Activated CD4-positive, alpha-beta memory T cell treated with anti-CD3 and anti-CD28 coated beads for 36 hours (primary cell): ENCODE measurements around the gene RPS16. TPM values are rescaled to one million over a fixed set of nuclear protein-coding genes. Genes with fewer than 3 reads are reported as not detected.
"Not testable (repeated sequence)": the region's sequence is repeated elsewhere in the genome, so short reads cannot be mapped to it uniquely, and the experiment has no call there.

Source experiments
- CTCF ChIA-PET: fragments of 350-600 bp; sonication (Branson Sonifier 250); formaldehyde crosslinking; loops from one replicate; lab custom pipeline; 2021; ENCODE audit warnings: antibody characterized with exemption, inconsistent platforms; lab: Charles Lee
- POLR2A ChIA-PET: fragments of 350-600 bp; sonication (Branson Sonifier 250); formaldehyde crosslinking; loops from one replicate; lab custom pipeline; 2021; ENCODE audit warnings: antibody characterized with exemption; lab: Charles Lee
- DNase-seq: peaks from one replicate; pipeline ENCODE4 v3.0.0-alpha.2; 2020
- H3K27ac Mint-ChIP-seq: one replicate; pipeline ENCODE4 v1.8.0; 2021; ENCODE audit warnings: mixed read lengths
- H3K27me3 Mint-ChIP-seq: one replicate; pipeline ENCODE4 v1.8.0; 2021; ENCODE audit warnings: mixed read lengths
- H3K36me3 Mint-ChIP-seq: one replicate; pipeline ENCODE4 v1.8.0; 2021; ENCODE audit warnings: mixed read lengths
- H3K4me1 Mint-ChIP-seq: one replicate; pipeline ENCODE4 v1.8.0; 2021; ENCODE audit warnings: low read depth, mixed read lengths
- H3K4me3 Mint-ChIP-seq: one replicate; pipeline ENCODE4 v1.8.0; 2021; ENCODE audit warnings: mild to moderate bottlenecking, mixed read lengths
- H3K9me3 Mint-ChIP-seq: one replicate; pipeline ENCODE4 v1.8.0; 2021; ENCODE audit warnings: mixed read lengths
- intact Hi-C: fragments of 100-400 bp; cut with micrococcal nuclease; formaldehyde crosslinking; loops from one replicate; pipeline ENCODE4 v1.15.1; 2023
- total RNA-seq, 2 experiments: library from RNA; stranded (reverse); gene quantifications; one replicate each; pipeline ENCODE4 v1.2.3, GENCODE V29; 2021

RPS16 gene
- total RNA-seq, 2 experiments from 2014 or later: 3,682 to 3,746 TPM

DNA sequence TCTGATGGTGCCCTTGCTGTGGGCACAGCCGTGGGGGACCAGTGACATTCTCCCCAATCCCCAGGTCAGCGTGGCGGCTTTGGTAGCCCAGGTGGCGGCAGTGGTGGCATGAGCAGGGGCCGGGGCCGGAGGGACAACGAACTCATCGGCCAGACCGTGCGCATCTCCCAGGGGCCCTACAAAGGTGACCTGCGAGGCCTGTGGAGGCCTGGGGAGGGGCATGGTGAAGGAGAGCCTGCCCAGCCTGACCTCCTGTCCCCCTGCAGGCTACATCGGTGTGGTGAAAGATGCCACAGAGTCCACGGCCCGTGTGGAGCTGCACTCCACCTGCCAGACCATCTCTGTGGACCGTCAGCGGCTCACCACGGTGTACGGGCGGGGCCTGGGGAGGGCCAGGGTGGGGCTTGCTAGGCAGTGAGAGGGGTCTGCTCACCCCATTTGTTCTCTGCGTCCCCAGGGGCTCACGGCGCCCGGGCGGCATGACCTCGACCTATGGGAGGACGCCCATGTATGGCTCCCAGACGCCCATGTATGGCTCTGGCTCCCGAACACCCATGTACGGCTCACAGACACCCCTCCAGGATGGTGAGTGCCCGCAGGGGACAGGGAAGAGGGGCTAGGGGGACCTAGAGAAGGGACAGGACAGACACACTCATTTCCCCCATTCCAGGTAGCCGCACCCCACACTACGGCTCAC, 37.1 kb upstream of the RPS16 start:
- no peak overlapping the region for H3K27ac Mint-ChIP-seq

DNA sequence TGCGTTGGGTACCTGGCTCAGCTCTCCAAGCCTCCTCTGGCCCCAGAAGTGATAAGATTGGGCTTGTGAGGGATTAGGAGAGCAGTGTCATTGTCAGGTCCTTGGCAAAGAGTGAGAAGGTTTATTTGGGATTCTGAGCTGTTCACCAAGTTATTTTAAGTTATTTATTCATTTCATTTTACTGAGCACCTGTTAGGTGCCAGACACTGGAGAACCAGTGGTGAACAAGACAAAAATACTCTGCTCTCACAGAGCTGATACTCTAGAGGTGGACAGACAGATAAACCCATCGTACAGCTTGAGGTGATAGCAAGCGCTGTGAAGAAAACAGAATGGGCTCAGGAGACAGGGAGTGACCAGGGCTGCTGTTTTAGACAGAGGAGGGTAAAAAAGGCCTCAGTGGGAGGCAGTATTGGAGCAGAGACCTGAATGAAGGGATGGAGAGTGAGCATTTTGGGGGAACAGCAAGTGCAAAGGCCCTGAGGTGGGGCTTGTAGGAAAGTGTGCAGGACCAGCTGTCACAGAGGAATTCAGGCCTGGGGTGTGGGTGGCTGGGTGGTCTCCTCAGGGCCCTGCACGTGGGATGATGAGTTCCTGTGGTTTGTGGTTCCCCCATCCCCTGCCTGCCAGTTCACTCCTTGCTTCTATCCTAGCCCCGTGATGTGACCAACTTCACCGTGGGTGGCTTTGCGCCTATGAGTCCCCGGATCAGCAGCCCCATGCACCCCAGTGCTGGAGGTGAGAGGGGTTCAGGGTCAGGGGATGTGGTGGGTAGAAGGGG, 36.2 kb upstream of the RPS16 start:
- POLR2A ChIA-PET: no interaction called here

More for the DNA sequence above, 37.1 kb upstream of the RPS16 start:
- ChIA-PET CTCF (interaction anchor here (2.2 to 4.6 kb wide), 3 partner anchors 13 to 59 kb away, joined by 21 to 43 read pairs (median 25); partner anchors contain the start of gene EID2B), POLR2A (no interaction called here)
- Mint-ChIP-seq H3K4me3 (no peak overlapping the region), H3K27me3 (no peaks in the 10 kb centered on the region), H3K9me3 (no peaks in the 10 kb centered on the region), H3K36me3 (peaks cover 60% of the 10 kb centered on the region), H3K4me1 (peaks cover 25% of the 10 kb centered on the region)
- intact Hi-C loops: loop anchor here (5.0 kb wide), 1 partner anchor 59 kb away; the partner anchor contains the start of gene EID2B
- no peak for DNase-seq

DNA sequence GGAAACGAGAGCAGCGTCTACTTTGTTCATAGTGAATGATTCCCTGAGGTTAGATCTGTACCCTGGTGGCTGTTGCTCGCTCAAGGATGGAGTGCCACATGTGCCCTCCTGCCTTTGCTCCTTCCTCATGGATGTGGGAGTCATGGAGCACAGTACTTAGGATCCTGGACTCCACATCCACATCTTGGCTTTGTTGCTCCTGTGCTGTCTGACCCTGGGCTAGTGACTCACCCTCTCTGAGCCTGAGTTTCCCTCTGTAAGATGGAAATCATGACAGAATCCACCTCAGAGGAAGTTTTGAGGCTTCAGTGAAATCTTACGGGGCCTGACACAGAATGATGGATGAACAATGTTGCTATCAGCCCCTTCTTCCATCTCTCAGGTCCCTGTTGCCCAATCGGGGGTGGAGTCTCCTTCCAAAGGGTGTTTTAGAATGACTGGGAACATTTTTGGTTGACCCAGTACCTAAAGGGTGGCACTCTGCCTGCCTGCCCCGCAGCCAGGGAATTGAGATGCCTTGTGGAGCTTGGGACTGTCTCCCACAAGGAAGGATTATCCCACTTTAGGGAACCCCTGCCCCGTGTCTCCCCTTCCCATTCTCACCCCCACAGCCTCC, 35.1 kb upstream of the RPS16 start:
- peaks cover 25% of the 10 kb centered on the region for H3K4me1 Mint-ChIP-seq
- CTCF ChIA-PET: interaction anchor here (0.7 kb wide), 1 partner anchor 63 kb away, joined by 3 read pairs; no protein-coding TSS in a partner anchor
- peak overlapping the region; percentile 69 for H3K27ac Mint-ChIP-seq
- H3K4me3 Mint-ChIP-seq: no peak overlapping the region
- H3K36me3 Mint-ChIP-seq: peaks cover 63% of the 10 kb centered on the region
- peak; percentile 26 for DNase-seq
- H3K9me3 Mint-ChIP-seq: no peaks in the 10 kb centered on the region
- no peaks in the 10 kb centered on the region for H3K27me3 Mint-ChIP-seq
- POLR2A ChIA-PET: no interaction called here
- intact Hi-C loops: loop anchor here (5.0 kb wide), 1 partner anchor 61 kb away; the partner anchor contains the start of gene EID2B

More for the DNA sequence above, 36.2 kb upstream of the RPS16 start:
- Mint-ChIP-seq H3K27ac (peak overlapping the region; percentile 23), H3K4me1 (peaks cover 25% of the 10 kb centered on the region), H3K4me3 (no peak overlapping the region), H3K36me3 (peaks cover 61% of the 10 kb centered on the region), H3K9me3 (no peaks in the 10 kb centered on the region), H3K27me3 (no peaks in the 10 kb centered on the region)
- intact Hi-C loops: loop anchor here (5.0 kb wide), 1 partner anchor 60 kb away; the partner anchor contains the start of gene EID2B
- CTCF ChIA-PET: no interaction called here
- DNase-seq: no peak

DNA sequence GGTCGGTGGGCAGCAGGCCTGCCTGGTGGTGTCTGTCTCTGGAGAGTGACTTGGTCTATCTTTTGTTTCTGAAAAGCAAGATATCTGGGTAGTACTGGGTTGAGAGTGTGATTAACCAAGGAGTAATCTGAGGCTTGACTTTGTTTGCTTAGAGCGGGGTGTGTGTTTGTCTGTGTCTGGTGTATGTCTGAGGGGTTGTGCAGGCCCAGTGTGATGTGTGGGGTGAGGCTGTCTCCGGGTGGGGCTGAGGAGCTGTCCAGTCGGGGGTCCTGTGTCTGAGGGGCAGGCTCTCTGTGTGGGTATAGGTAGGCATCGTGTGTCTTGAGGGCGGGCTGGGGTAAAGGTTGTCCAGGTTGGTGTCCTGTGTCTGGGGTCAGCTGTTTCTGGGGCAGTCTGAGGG, 33.8 kb upstream of the RPS16 start:
- peaks cover 62% of the 10 kb centered on the region for H3K36me3 Mint-ChIP-seq
- no peak overlapping the region for H3K4me3 Mint-ChIP-seq
- H3K4me1 Mint-ChIP-seq: peaks cover 25% of the 10 kb centered on the region
- no peaks in the 10 kb centered on the region for H3K9me3 Mint-ChIP-seq
- POLR2A ChIA-PET: no interaction called here
- intact Hi-C loops: no loop called here
- H3K27me3 Mint-ChIP-seq: no peaks in the 10 kb centered on the region
- CTCF ChIA-PET: interaction anchor here (0.8 kb wide), 1 partner anchor 9 kb away, joined by 4 read pairs; no protein-coding TSS in a partner anchor
- H3K27ac Mint-ChIP-seq: peak overlapping the region; percentile 35
- DNase-seq: no peak

DNA sequence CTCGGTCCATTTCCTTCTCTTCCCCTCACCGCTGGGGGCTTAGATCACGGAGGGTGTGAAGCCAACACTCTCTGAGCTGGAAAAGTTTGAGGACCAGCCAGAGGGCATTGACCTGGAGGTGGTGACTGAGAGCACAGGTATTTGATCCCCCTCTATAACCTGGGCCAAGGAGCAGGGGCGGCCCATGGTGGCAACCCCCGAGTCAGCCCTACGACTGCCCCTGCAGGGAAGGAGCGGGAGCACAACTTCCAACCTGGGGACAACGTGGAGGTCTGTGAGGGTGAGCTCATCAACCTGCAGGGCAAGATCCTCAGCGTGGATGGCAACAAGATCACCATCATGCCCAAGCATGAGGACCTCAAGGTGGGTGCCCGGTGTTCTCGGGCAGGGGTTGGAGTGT, 33.3 kb upstream of the RPS16 start:
- H3K9me3 Mint-ChIP-seq: no peaks in the 10 kb centered on the region
- H3K4me1 Mint-ChIP-seq: peaks cover 25% of the 10 kb centered on the region
- CTCF ChIA-PET: interaction anchor here (0.8 kb wide), 1 partner anchor 9 kb away, joined by 4 read pairs; no protein-coding TSS in a partner anchor
- peaks cover 58% of the 10 kb centered on the region for H3K36me3 Mint-ChIP-seq
- H3K27me3 Mint-ChIP-seq: no peaks in the 10 kb centered on the region
- intact Hi-C loops: no loop called here
- H3K27ac Mint-ChIP-seq: no peak overlapping the region
- no peak overlapping the region for H3K4me3 Mint-ChIP-seq
- POLR2A ChIA-PET: no interaction called here
- no peak for DNase-seq

DNA sequence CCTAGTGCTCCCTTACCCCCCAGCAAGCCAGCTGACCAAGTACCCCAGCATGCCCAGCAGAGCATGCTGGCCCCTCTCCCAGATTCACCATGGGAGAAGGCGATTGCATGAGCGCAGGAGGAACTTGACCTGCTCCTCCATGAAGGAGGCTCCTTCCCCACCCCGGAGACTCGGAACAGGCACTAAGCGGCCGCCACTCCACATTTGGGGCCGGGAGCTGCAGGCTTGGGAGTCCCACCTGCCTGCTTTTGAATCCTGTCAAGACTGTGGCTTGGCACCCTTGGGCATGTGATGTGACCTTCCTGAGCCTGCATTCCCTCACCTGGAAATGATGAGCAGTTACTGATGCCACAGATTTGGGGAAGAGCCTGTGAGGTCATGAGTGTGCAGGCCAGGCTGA, 32.2 kb upstream of the RPS16 start:
- peaks cover 65% of the 10 kb centered on the region for H3K36me3 Mint-ChIP-seq
- intact Hi-C loops: no loop called here
- H3K27ac Mint-ChIP-seq: peak overlapping the region; percentile 38
- H3K4me3 Mint-ChIP-seq: no peak overlapping the region
- no peaks in the 10 kb centered on the region for H3K9me3 Mint-ChIP-seq
- no peaks in the 10 kb centered on the region for H3K27me3 Mint-ChIP-seq
- ChIA-PET CTCF (interaction anchor here (1.6 kb wide), 1 partner anchor 31 kb away, joined by 4 read pairs; the partner anchor contains the start of gene DLL3), POLR2A (interaction anchor here (1.1 kb wide), 1 partner anchor 23 kb away, joined by 3 read pairs; the partner anchor contains the start of gene SUPT5H)
- peaks cover 25% of the 10 kb centered on the region for H3K4me1 Mint-ChIP-seq
- DNase-seq: no peak

DNA sequence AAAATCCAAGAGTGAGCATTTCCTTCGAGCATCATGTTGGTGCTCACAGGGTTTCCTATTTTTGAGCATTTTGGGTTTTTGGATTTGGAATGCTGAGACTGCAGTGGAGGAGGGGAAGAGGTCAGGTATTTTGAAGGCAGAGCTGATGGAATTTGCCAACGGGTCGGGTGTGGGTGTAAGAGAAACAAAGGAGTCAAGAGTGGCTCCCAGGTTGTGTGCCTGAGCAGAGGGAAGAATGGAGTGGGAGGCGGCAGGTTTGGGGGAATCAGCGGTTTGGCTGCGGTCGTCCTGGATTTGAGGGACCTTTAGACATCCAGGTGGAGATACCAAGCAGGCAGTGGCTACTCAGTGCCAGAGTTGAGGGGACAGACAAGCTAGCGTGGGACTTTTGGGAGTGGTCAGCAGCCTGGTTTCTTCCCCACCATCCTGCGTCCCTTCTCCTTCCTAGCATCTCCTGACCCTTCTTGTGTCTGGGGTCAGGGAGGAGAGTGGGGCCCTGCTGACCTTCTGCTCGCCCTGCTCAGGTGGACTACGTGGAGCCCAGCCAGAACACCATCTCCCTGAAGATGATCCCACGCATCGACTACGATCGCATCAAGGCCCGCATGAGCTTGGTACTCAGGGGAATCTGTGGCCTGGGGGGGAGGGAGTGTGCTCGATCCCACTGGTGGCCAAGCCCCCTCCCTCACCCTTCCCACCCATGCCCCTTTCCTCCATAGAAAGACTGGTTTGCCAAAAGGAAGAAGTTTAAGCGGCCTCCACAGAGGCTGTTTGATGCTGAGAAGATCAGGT, 30.4 kb upstream of the RPS16 start:
- Mint-ChIP-seq H3K27ac (no peak overlapping the region), H3K27me3 (no peaks in the 10 kb centered on the region), H3K9me3 (no peaks in the 10 kb centered on the region), H3K4me1 (peaks cover 17% of the 10 kb centered on the region), H3K36me3 (peaks cover 61% of the 10 kb centered on the region), H3K4me3 (no peak overlapping the region)
- no peak for DNase-seq
- intact Hi-C loops: no loop called here
- POLR2A ChIA-PET: no interaction called here
- CTCF ChIA-PET: interaction anchor here (2.0 kb wide), 1 partner anchor 8 kb away, joined by 9 read pairs; no protein-coding TSS in a partner anchor

DNA sequence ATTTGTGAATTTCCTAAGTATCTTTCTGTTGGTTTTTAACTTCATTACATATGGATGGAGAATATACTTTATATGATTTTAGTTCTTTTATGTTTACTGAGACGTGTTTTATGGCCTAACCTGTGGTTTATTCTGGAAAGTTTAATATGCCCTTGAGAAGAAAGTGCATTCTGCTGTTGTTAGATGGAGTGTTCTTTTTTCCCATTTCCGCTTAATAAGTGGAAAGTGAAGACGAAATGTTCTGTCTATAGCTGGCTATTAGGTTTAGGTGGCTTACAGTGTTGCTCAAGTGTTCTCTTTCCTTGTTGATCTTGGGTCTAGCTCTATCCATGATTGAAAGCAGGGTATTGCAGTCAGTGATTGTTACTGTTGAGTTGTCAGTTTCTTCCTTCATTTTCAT, 27.7 kb upstream of the RPS16 start:
- Mint-ChIP-seq H3K4me1 (no peaks in the 10 kb centered on the region), H3K27ac (no peak overlapping the region), H3K4me3 (no peak overlapping the region), H3K9me3 (no peaks in the 10 kb centered on the region), H3K27me3 (no peaks in the 10 kb centered on the region), H3K36me3 (peaks cover 58% of the 10 kb centered on the region)
- no peak for DNase-seq
- CTCF ChIA-PET: interaction anchor here (1.1 to 1.4 kb wide), 3 partner anchors 11 to 34 kb away, joined by 3 to 6 read pairs (median 4); no protein-coding TSS in a partner anchor
- POLR2A ChIA-PET: interaction anchor here (1.0 kb wide), 1 partner anchor 17 kb away, joined by 3 read pairs; no protein-coding TSS in a partner anchor
- intact Hi-C loops: no loop called here

DNA sequence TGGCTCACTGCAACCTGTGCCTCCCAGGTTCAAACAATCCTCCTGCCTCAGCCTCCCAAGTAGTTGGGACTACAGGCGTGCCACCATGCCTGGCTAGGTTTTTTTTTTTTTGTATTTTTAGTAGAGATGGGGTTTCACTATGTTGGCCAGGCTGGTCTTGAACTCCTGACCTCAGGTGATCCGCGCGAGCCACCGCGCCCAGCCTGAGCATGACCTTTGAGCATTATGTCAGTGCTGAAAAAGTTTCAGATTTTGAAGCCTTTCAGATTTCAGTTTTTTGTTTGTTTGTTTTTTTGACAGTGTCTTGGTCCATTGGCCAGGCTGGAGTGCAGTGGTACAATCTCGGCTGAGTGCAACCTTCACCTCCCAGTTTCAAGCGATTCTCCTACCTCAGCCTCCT, 15.5 kb upstream of the RPS16 start:
- H3K9me3 Mint-ChIP-seq, POLR2A ChIA-PET, CTCF ChIA-PET, H3K4me3 Mint-ChIP-seq, DNase-seq, intact Hi-C loops, H3K27me3 Mint-ChIP-seq: not testable (repeated sequence)
- Mint-ChIP-seq H3K4me1 (peaks cover 64% of the 10 kb centered on the region), H3K36me3 (peaks cover 54% of the 10 kb centered on the region), H3K27ac (peak overlapping the region; percentile 73)

DNA sequence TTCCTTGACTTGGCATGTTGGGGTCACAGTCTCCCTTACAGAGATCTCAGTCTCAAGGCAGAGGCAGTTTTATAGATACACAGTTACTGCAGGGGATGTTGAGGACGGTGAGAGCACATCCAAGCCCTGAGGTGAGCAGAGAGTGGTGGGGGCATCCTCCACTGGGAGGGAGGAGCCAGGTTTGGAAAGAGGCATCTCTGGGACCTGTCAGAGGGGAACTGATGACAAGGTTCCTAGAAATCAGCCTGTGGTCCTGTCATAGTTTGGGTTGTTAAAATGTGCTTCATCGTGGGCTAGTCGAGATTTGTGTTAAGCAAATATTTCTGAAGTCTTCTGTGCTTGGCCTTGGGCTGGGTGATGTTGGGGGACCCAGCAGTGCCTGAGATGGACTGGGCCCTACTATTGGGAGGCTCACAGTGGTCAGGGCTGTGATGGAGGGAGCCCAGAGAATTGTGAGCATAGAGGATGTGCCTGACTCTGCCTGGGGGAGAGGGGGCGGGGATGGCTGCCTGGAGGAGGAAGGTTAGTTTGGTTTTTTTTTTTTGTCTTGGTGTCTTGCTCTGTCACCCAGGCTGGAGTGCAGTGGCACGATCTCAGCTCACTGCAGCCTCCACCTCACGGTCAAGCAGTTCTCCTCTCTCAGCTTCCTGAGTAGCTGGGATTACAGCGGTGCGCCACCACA, 13.5 kb upstream of the RPS16 start:
- Mint-ChIP-seq H3K27me3 (no peaks in the 10 kb centered on the region), H3K4me3 (peak overlapping the region; percentile 64), H3K36me3 (peaks cover 60% of the 10 kb centered on the region), H3K9me3 (no peaks in the 10 kb centered on the region), H3K4me1 (peaks cover 65% of the 10 kb centered on the region), H3K27ac (peak overlapping the region; percentile 99)
- ChIA-PET CTCF (interaction anchor here (1.0 to 1.6 kb wide), 2 partner anchors 26 to 223 kb away, joined by 3 to 6 read pairs; no protein-coding TSS in a partner anchor), POLR2A (interaction anchor here (0.7 to 6.1 kb wide), 3 partner anchors 13 to 48 kb away, joined by 3 to 117 read pairs (median 3); partner anchors contain the start of gene RPS16)
- intact Hi-C loops: no loop called here
- peak; percentile 60 for DNase-seq
